HepG2 (cell line): Measurements from ENCODE around the gene ADM. TPM values are rescaled to one million over a fixed set of nuclear protein-coding genes. Genes with fewer than 3 reads are reported as not detected.

Experiments
- HIVEP1 ChIP-seq: sonication (generic); formaldehyde crosslinking; IDR thresholded peaks from 2 replicates; pipeline ENCODE4 v1.4.0; 2020; ENCODE audit warnings: mild to moderate bottlenecking, missing genetic modification reagents
- KMT2A ChIP-seq: sonication (generic); formaldehyde crosslinking; IDR thresholded peaks from 2 replicates; pipeline ENCODE4 v1.4.0; 2020; ENCODE audit warnings: missing genetic modification reagents
- MATR3 ChIP-seq: sonication (generic); formaldehyde crosslinking; IDR thresholded peaks from 2 replicates; pipeline ENCODE4 v1.4.0; 2020; ENCODE audit warnings: missing genetic modification reagents
- MED13 ChIP-seq: sonication (generic); formaldehyde crosslinking; IDR thresholded peaks from 2 replicates; pipeline ENCODE4 v1.5.0; 2020; ENCODE audit warnings: missing genetic modification reagents
- NFIB ChIP-seq: sonication (generic); formaldehyde crosslinking; IDR thresholded peaks from 2 replicates; pipeline ENCODE4 v1.9.0; 2021; ENCODE audit warnings: missing genetic modification reagents, mild to moderate bottlenecking, borderline replicate concordance
- PATZ1 ChIP-seq: sonication (generic); formaldehyde crosslinking; IDR thresholded peaks from 2 replicates; pipeline ENCODE4 v1.4.0; 2020; ENCODE audit warnings: missing genetic modification reagents
- SPEN ChIP-seq: sonication (generic); formaldehyde crosslinking; IDR thresholded peaks from 2 replicates; pipeline ENCODE4 v1.5.1; 2020; ENCODE audit warnings: low read depth, mild to moderate bottlenecking, missing genetic modification reagents
- TAF15 ChIP-seq: fragments of 200-400 bp; formaldehyde crosslinking; IDR thresholded peaks from one replicate; pipeline ENCODE4 v1.6.1; 2018; ENCODE audit warnings: mild to moderate bottlenecking, low read depth, low read length; ENCODE audit not compliant: poor library complexity, severe bottlenecking
- WIZ ChIP-seq: sonication (generic); formaldehyde crosslinking; IDR thresholded peaks from 2 replicates; pipeline ENCODE4 v1.5.1; 2020; ENCODE audit warnings: mild to moderate bottlenecking, missing genetic modification reagents
- ZC3H4 ChIP-seq: sonication (generic); formaldehyde crosslinking; IDR thresholded peaks from 2 replicates; pipeline ENCODE4 v1.4.0; 2020; ENCODE audit warnings: missing genetic modification reagents, borderline replicate concordance
- ZNF558 ChIP-seq: sonication (generic); formaldehyde crosslinking; IDR thresholded peaks from 2 replicates; pipeline ENCODE4 v1.9.0; 2022; ENCODE audit warnings: mild to moderate bottlenecking, missing genetic modification reagents, borderline replicate concordance
- polyA plus RNA-seq, 8 experiments: library from polyadenylated mRNA; depleted of rRNA in 3 of 8; stranded (reverse) in 7 of 8; unstranded in 1 of 8; fragments of >200 nt; fragmentation: Illumina TruSeq in 4 of 8; extraction: Trizol in 4 of 8; gene quantifications; 2 replicates each; pipeline versions ENCODE4 v1.2.1 to v1.2.3, GENCODE V29; 2011 to 2016; ENCODE audit warnings: low read depth in 4 of 8, missing spikeins in 1 of 8, mixed read lengths in 1 of 8; ENCODE audit not compliant: insufficient read depth in 1 of 8
- total RNA-seq, 5 experiments: library from RNA; depleted of rRNA; stranded (reverse); fragments of >200 nt; fragmentation: Illumina TruSeq; extraction: Trizol; gene quantifications; 2 replicates each; pipeline ENCODE4 v1.2.3, GENCODE V29; 2016; ENCODE audit warnings: low read depth in 1 of 5
- TF ChIP-seq, protein P1 (sequence below): sonication (generic); formaldehyde crosslinking; IDR thresholded peaks from 2 replicates; pipeline ENCODE4 v1.9.0; 2021; ENCODE audit warnings: mild to moderate bottlenecking, missing genetic modification reagents
- TF ChIP-seq, protein P2 (sequence below): sonication (generic); formaldehyde crosslinking; IDR thresholded peaks from 2 replicates; pipeline ENCODE4 v1.4.0; 2020; ENCODE audit warnings: missing genetic modification reagents, borderline replicate concordance
- TF ChIP-seq, protein P3 (sequence below): sonication (generic); formaldehyde crosslinking; IDR thresholded peaks from 2 replicates; pipeline ENCODE4 v1.5.0; 2020; ENCODE audit warnings: mild to moderate bottlenecking, missing genetic modification reagents, borderline replicate concordance

ADM gene
- total and polyA plus RNA-seq, 2 of the 13 experiments (the other 11 are each of a cell fraction or from before 2014, with no cell fraction given) = 10.7 to 26.1 TPM

DNA sequence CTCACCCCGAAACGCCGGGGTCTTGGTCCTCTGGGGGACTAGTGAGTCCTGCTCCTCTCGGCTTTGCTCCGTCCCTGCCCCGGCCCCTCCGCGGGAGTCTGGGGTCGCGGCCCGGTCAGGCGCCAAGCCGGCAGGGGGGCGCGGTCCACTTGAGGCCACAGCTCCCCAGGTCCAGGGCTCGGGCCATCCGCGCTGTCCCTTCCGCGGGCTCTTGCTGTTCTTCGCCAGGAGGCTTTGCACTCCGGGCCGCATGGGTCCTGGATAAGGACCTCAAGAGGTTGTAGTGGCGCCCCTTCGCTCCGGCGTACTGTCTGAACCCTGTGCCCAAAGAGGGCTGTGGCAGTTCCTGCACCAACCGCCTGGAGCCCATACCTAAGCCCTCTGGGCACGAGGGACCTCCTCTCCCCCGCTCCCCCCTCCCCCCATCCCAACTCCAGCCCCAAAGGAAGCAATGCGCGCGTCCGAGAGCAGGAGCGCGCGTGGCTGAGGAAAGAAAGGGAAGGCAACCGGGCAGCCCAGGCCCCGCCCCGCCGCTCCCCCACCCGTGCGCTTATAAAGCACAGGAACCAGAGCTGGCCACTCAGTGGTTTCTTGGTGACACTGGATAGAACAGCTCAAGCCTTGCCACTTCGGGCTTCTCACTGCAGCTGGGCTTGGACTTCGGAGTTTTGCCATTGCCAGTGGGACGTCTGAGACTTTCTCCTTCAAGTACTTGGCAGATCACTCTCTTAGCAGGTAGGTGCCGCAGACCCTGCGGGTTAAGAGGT is at the start of gene ADM (continued):
- TF ChIP-seq, protein P1, sequence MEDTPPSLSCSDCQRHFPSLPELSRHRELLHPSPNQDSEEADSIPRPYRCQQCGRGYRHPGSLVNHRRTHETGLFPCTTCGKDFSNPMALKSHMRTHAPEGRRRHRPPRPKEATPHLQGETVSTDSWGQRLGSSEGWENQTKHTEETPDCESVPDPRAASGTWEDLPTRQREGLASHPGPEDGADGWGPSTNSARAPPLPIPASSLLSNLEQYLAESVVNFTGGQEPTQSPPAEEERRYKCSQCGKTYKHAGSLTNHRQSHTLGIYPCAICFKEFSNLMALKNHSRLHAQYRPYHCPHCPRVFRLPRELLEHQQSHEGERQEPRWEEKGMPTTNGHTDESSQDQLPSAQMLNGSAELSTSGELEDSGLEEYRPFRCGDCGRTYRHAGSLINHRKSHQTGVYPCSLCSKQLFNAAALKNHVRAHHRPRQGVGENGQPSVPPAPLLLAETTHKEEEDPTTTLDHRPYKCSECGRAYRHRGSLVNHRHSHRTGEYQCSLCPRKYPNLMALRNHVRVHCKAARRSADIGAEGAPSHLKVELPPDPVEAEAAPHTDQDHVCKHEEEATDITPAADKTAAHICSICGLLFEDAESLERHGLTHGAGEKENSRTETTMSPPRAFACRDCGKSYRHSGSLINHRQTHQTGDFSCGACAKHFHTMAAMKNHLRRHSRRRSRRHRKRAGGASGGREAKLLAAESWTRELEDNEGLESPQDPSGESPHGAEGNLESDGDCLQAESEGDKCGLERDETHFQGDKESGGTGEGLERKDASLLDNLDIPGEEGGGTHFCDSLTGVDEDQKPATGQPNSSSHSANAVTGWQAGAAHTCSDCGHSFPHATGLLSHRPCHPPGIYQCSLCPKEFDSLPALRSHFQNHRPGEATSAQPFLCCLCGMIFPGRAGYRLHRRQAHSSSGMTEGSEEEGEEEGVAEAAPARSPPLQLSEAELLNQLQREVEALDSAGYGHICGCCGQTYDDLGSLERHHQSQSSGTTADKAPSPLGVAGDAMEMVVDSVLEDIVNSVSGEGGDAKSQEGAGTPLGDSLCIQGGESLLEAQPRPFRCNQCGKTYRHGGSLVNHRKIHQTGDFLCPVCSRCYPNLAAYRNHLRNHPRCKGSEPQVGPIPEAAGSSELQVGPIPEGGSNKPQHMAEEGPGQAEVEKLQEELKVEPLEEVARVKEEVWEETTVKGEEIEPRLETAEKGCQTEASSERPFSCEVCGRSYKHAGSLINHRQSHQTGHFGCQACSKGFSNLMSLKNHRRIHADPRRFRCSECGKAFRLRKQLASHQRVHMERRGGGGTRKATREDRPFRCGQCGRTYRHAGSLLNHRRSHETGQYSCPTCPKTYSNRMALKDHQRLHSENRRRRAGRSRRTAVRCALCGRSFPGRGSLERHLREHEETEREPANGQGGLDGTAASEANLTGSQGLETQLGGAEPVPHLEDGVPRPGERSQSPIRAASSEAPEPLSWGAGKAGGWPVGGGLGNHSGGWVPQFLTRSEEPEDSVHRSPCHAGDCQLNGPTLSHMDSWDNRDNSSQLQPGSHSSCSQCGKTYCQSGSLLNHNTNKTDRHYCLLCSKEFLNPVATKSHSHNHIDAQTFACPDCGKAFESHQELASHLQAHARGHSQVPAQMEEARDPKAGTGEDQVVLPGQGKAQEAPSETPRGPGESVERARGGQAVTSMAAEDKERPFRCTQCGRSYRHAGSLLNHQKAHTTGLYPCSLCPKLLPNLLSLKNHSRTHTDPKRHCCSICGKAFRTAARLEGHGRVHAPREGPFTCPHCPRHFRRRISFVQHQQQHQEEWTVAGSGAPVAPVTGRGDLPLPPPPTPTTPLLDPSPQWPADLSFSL (CRISPR knock-in tag) = peak; percentile 46; the same call in 1 of the 2 replicates
- TF ChIP-seq TAF15 = peak; percentile 63
- peak; percentile 81 for TF ChIP-seq KMT2A (CRISPR knock-in tag)
- TF ChIP-seq ZNF558 (CRISPR knock-in tag) = peak; percentile 61; the same call in 1 of the 2 replicates
- TF ChIP-seq MED13 = peak; percentile 40; the same call in 1 of the 2 replicates
- no peak for TF ChIP-seq MATR3
- TF ChIP-seq NFIB (CRISPR knock-in tag) = no peak
- peak; percentile 63 for TF ChIP-seq SPEN (CRISPR knock-in tag)
- 0 out of 2 replicates have a peak, but pooled peaks have one; percentile 42 for TF ChIP-seq WIZ (CRISPR knock-in tag)
- TF ChIP-seq, protein P2, sequence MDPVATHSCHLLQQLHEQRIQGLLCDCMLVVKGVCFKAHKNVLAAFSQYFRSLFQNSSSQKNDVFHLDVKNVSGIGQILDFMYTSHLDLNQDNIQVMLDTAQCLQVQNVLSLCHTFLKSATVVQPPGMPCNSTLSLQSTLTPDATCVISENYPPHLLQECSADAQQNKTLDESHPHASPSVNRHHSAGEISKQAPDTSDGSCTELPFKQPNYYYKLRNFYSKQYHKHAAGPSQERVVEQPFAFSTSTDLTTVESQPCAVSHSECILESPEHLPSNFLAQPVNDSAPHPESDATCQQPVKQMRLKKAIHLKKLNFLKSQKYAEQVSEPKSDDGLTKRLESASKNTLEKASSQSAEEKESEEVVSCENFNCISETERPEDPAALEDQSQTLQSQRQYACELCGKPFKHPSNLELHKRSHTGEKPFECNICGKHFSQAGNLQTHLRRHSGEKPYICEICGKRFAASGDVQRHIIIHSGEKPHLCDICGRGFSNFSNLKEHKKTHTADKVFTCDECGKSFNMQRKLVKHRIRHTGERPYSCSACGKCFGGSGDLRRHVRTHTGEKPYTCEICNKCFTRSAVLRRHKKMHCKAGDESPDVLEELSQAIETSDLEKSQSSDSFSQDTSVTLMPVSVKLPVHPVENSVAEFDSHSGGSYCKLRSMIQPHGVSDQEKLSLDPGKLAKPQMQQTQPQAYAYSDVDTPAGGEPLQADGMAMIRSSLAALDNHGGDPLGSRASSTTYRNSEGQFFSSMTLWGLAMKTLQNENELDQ (CRISPR knock-in tag) = no peak
- TF ChIP-seq HIVEP1 (CRISPR knock-in tag) = peak; percentile 1; the same call in 1 of the 2 replicates
- TF ChIP-seq, protein P3, sequence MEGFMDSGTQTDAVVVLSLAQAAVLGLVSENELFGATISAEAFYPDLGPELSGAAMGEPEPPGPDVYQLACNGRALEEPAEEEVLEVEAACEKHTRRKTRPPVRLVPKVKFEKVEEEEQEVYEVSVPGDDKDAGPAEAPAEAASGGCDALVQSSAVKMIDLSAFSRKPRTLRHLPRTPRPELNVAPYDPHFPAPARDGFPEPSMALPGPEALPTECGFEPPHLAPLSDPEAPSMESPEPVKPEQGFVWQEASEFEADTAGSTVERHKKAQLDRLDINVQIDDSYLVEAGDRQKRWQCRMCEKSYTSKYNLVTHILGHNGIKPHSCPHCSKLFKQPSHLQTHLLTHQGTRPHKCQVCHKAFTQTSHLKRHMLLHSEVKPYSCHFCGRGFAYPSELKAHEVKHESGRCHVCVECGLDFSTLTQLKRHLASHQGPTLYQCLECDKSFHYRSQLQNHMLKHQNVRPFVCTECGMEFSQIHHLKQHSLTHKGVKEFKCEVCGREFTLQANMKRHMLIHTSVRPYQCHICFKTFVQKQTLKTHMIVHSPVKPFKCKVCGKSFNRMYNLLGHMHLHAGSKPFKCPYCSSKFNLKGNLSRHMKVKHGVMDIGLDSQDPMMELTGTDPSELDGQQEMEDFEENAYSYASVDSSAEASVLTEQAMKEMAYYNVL (CRISPR knock-in tag) = peak; percentile 26; the same call in 1 of the 2 replicates
- TF ChIP-seq ZC3H4 (CRISPR knock-in tag) = no peak
- peak; percentile 75 for TF ChIP-seq PATZ1 (CRISPR knock-in tag)
